GM12878 (cell line): ENCODE measurements around the gene RPS28. TPM values are rescaled to one million over a fixed set of nuclear protein-coding genes. Genes with fewer than 3 reads are reported as not detected.

Experiments used
- BHLHE40 ChIP-seq, 2 experiments: fragments of 450-650 bp in 1 of 2; IDR thresholded peaks; 2 replicates each; pipeline ENCODE4 v1.6.1; 2011 to 2017; ENCODE audit warnings: low read depth in 2 of 2, borderline replicate concordance in 1 of 2, improper control_type of control experiment in 1 of 2, low read length in 1 of 2, mild to moderate bottlenecking in 1 of 2
- CBFB ChIP-seq: IDR thresholded peaks from 2 replicates; pipeline ENCODE4 v1.6.1; 2016; ENCODE audit warnings: antibody characterized with exemption, low read depth
- CHD1 ChIP-seq: IDR thresholded peaks from 2 replicates; pipeline ENCODE4 v1.6.1; 2012; ENCODE audit warnings: low read depth, low read length, improper control_type of control experiment
- CHD4 ChIP-seq: fragments of 200-600 bp; sonication (generic); IDR thresholded peaks from 2 replicates; pipeline ENCODE4 v1.6.1; 2016; ENCODE audit warnings: mild to moderate bottlenecking
- CREB1 ChIP-seq: IDR thresholded peaks from 2 replicates; pipeline ENCODE4 v1.6.1; 2012; ENCODE audit warnings: low read depth, mild to moderate bottlenecking, inconsistent platforms
- EED ChIP-seq: sonication (generic); IDR thresholded peaks from 2 replicates; pipeline ENCODE4 v1.6.1; 2016; ENCODE audit warnings: antibody characterized with exemption, low read depth
- EP300 ChIP-seq, 2 experiments: fragments of 150-350 bp in 1 of 2; IDR thresholded peaks; 2 replicates each; pipeline ENCODE4 v1.6.1; 2011 to 2012; ENCODE audit warnings: low read depth in 2 of 2, low read length in 2 of 2, borderline replicate concordance in 1 of 2, improper control_type of control experiment in 1 of 2, inconsistent platforms in 1 of 2; ENCODE audit not compliant: control insufficient read depth in 1 of 2
- GABPA ChIP-seq: IDR thresholded peaks from 2 replicates; pipeline ENCODE4 v1.6.1; 2014; ENCODE audit warnings: antibody characterized with exemption, low read depth, mild to moderate bottlenecking, inconsistent platforms
- JUND ChIP-seq: IDR thresholded peaks from 2 replicates; pipeline ENCODE4 v1.6.1; 2012; ENCODE audit warnings: low read depth, mild to moderate bottlenecking, low read length, improper control_type of control experiment, moderate library complexity
- MTA3 ChIP-seq: IDR thresholded peaks from 2 replicates; pipeline ENCODE4 v1.6.1; 2012; ENCODE audit warnings: low read length, inconsistent platforms, borderline replicate concordance
- POLR2AphosphoS5 ChIP-seq: IDR thresholded peaks from 2 replicates; pipeline ENCODE4 v1.6.1; 2011; ENCODE audit warnings: mild to moderate bottlenecking, low read length, inconsistent platforms
- SPI1 ChIP-seq: IDR thresholded peaks from 2 replicates; pipeline ENCODE4 v1.6.1; 2011; ENCODE audit warnings: low read depth, mild to moderate bottlenecking, low read length, moderate library complexity, borderline replicate concordance; ENCODE audit not compliant: insufficient read depth
- SREBF2 ChIP-seq: IDR thresholded peaks from 2 replicates; pipeline ENCODE4 v1.6.1; 2012; ENCODE audit warnings: mild to moderate bottlenecking, low read length
- TCF3 ChIP-seq: IDR thresholded peaks from 2 replicates; pipeline ENCODE4 v1.6.1; 2012; ENCODE audit warnings: low read depth, mild to moderate bottlenecking, low read length, borderline replicate concordance; ENCODE audit not compliant: insufficient read depth
- USF2 ChIP-seq: IDR thresholded peaks from 2 replicates; pipeline ENCODE4 v1.6.1; 2011; ENCODE audit warnings: low read depth, low read length, improper control_type of control experiment, borderline replicate concordance
- ZNF592 ChIP-seq: fragments of 450-650 bp; IDR thresholded peaks from 2 replicates; pipeline ENCODE4 v1.6.1; 2017; ENCODE audit warnings: mild to moderate bottlenecking, moderate library complexity
- polyA plus RNA-seq, 11 experiments: library from polyadenylated mRNA; depleted of rRNA in 4 of 11; unstranded in 6 of 11; stranded (reverse) in 5 of 11; fragments of >200 nt; fragmentation: Nextera tagmentation in 4 of 11; fragmentation: Illumina TruSeq in 1 of 11; extraction: Ambion mirVana in 4 of 11; extraction: Trizol in 1 of 11; gene quantifications; 1 replicate in 1 of 11; 2 replicates in 10 of 11; pipeline versions ENCODE4 v1.2.1 to v1.2.3, GENCODE V29; 2011 to 2016; ENCODE audit warnings: inconsistent platforms in 2 of 11, missing spikeins in 2 of 11, low read depth in 1 of 11
- total RNA-seq, 4 experiments: library from RNA; depleted of rRNA in 3 of 4; stranded (reverse); fragments of >200 nt in 3 of 4; fragmentation: Illumina TruSeq in 1 of 4; extraction: Trizol in 1 of 4; gene quantifications; 2 replicates each; pipeline versions ENCODE4 v1.2.1 to v1.2.3, GENCODE V29; 2013 to 2021
- TF ChIP-seq, protein P1 (sequence below): fragments of 450-650 bp; IDR thresholded peaks from 2 replicates; pipeline ENCODE4 v1.6.1; 2017; ENCODE audit warnings: mild to moderate bottlenecking, low read depth, inconsistent platforms; ENCODE audit not compliant: poor library complexity, severe bottlenecking
- TF ChIP-seq, protein P2 (sequence below): IDR thresholded peaks from 2 replicates; pipeline ENCODE4 v1.6.1; 2011; ENCODE audit warnings: borderline replicate concordance, low read depth, mild to moderate bottlenecking, moderate library complexity, mixed read lengths, low read length; ENCODE audit not compliant: insufficient read depth; ENCODE audit errors: extremely low read length

RPS28 gene
- total and polyA plus RNA-seq, 10 of the 15 experiments (the other 5 are each of a cell fraction or from before 2014, with no cell fraction given), result 422 to 3,905 (median 1,580) TPM

GRCh38 chr19:8324186-8325050, 3.1 kb downstream of the RPS28 start (continued):
- TF ChIP-seq ZNF592, result no peak
- no peak for TF ChIP-seq CBFB
- TF ChIP-seq POLR2AphosphoS5, result peak; percentile 25; the same call in 1 of the 2 replicates
- TF ChIP-seq SPI1, result peak; percentile 43; the same call in 1 of the 2 replicates
- no peak for TF ChIP-seq EP300 (IDR thresholded peaks at IDR 0.05; ENCODE audit: borderline replicate concordance in 1 of 2, control insufficient read depth in 1 of 2, low read depth in 2 of 2, low read length in 2 of 2)
- TF ChIP-seq GABPA, result no peak
- TF ChIP-seq EED, result no peak
- TF ChIP-seq JUND, result no peak
- TF ChIP-seq TCF3, result no peak
- no peak for TF ChIP-seq CHD4
- TF ChIP-seq CREB1, result no peak; the same call in 1 of the 2 replicates
- TF ChIP-seq USF2, result no peak
- TF ChIP-seq, protein P1, sequence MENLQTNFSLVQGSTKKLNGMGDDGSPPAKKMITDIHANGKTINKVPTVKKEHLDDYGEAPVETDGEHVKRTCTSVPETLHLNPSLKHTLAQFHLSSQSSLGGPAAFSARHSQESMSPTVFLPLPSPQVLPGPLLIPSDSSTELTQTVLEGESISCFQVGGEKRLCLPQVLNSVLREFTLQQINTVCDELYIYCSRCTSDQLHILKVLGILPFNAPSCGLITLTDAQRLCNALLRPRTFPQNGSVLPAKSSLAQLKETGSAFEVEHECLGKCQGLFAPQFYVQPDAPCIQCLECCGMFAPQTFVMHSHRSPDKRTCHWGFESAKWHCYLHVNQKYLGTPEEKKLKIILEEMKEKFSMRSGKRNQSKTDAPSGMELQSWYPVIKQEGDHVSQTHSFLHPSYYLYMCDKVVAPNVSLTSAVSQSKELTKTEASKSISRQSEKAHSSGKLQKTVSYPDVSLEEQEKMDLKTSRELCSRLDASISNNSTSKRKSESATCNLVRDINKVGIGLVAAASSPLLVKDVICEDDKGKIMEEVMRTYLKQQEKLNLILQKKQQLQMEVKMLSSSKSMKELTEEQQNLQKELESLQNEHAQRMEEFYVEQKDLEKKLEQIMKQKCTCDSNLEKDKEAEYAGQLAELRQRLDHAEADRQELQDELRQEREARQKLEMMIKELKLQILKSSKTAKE, result no peak
- TF ChIP-seq, protein P2, sequence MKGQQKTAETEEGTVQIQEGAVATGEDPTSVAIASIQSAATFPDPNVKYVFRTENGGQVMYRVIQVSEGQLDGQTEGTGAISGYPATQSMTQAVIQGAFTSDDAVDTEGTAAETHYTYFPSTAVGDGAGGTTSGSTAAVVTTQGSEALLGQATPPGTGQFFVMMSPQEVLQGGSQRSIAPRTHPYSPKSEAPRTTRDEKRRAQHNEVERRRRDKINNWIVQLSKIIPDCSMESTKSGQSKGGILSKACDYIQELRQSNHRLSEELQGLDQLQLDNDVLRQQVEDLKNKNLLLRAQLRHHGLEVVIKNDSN, result no peak
- no peak for TF ChIP-seq SREBF2
- no peak; the same call in 1 of the 2 replicates for TF ChIP-seq MTA3
- no peak for TF ChIP-seq BHLHE40 (IDR thresholded peaks at IDR 0.05; ENCODE audit: borderline replicate concordance in 1 of 2, low read depth in 2 of 2, low read length in 1 of 2)
- TF ChIP-seq CHD1, result no peak
